GM20000 (cell line): ENCODE measurements around the gene CENPP.

Experiments used
- DNase-seq: peaks from one replicate; pipeline ENCODE4 v3.0.0; 2012; ENCODE audit warnings: low spot score
- TF ChIP-seq, protein P1 (sequence below): IDR thresholded peaks from 2 replicates; pipeline ENCODE4 v1.5.1; 2012; ENCODE audit warnings: mild to moderate bottlenecking, control low read depth; ENCODE audit errors: extremely low read depth, missing control alignments

The CENPP gene

DNA sequence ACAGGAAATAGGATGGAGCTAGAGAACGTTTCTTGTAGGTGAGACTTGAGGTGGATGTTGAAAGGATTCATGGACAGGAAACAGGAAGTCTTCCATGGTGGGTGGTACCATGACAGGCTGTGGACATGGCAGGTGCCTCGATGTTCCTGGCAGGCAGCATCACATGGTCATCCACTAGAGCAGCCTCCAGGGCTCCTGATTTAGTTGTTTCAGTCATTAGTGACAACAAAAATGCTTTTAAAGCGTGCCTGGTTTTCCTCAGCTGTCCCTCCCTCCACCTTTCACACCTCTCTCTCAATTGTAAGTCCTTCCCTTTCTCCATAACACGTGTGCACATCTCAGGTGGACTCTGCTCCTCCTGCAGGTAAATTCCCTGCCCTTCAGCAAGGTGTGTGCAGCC, 181.7 kb downstream of the CENPP start:
- DNase-seq = no peak
- TF ChIP-seq, protein P1, sequence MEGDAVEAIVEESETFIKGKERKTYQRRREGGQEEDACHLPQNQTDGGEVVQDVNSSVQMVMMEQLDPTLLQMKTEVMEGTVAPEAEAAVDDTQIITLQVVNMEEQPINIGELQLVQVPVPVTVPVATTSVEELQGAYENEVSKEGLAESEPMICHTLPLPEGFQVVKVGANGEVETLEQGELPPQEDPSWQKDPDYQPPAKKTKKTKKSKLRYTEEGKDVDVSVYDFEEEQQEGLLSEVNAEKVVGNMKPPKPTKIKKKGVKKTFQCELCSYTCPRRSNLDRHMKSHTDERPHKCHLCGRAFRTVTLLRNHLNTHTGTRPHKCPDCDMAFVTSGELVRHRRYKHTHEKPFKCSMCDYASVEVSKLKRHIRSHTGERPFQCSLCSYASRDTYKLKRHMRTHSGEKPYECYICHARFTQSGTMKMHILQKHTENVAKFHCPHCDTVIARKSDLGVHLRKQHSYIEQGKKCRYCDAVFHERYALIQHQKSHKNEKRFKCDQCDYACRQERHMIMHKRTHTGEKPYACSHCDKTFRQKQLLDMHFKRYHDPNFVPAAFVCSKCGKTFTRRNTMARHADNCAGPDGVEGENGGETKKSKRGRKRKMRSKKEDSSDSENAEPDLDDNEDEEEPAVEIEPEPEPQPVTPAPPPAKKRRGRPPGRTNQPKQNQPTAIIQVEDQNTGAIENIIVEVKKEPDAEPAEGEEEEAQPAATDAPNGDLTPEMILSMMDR = no peak

DNA sequence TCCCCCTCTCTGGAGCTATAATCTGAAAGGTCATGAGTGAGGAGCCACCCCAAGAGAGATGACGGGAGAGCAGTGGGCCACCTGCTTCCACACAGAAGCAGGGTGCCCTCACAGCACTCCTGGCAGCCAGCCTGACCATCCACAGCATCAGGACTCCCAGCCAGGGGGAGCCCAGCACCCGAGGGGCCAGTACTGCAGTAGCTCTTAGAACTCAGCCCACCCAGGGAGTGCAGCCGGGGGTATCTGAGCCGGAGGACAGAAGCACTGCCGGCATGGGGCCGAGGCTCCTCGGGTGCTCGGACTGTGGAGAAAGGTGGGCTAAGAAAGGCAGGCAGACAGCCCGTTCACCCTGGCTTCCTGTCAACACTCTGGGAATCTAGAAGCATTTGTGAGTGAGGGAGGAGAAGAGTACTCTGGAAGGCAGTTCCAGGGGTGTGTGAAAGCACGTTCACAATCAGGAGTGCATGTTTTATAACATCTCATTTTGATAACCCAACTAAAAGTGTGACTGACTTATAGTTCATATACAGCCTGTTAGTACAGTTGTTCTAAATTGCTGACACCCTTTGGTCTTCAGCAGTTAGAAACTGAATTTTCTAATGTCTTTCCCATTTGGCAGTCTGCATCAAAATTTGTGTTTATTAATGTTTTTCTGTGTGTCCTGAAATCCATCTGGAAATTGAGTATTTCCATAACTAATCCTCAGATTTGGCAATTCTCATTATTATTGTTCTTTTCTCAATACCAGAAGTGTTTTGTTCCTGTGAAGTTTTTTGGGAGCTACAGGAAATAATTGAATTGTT, 182.5 kb downstream of the CENPP start:
- no peak for DNase-seq
- TF ChIP-seq, protein P1 = no peak

DNA sequence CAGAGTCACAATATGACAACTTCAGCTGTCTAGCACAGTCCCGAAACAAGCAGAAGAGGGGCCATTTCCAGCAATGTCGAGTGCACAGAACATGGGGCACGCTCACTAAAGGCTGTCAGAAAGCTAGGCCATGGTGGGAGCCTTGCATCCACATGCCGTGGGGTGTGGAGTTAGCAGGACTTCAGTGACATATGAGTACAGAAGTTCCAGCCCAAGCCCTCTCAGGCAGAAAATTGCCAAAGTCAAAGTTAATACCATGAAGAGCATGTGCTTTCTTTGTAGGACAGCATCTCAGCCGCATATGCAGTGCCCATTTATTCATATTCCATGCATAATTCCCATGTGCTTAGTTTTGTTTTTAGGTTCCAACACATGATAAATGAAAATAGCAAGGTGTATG, 183.3 kb downstream of the CENPP start:
- DNase-seq = no peak
- TF ChIP-seq, protein P1 = no peak

DNA sequence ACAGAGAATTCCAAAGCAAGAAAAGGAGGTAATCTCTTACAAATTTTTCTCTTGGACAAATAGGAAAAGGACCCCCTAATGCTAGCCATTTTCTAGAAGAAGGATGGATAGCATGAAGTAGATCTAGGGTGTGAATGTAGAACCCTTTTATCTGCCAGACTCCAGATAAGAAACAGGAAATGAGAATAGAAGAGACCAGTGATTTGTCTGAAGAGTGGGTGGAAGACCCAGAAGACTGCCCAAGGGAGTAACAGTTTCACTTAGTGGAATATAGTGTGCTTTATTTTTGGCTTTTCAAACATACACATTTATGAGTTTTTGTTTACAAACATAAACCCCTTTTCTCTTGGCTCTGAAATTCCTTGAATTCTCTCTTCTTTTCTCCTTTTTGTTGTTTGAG, 185.0 kb downstream of the CENPP start:
- TF ChIP-seq, protein P1 = no peak
- DNase-seq = no peak

DNA sequence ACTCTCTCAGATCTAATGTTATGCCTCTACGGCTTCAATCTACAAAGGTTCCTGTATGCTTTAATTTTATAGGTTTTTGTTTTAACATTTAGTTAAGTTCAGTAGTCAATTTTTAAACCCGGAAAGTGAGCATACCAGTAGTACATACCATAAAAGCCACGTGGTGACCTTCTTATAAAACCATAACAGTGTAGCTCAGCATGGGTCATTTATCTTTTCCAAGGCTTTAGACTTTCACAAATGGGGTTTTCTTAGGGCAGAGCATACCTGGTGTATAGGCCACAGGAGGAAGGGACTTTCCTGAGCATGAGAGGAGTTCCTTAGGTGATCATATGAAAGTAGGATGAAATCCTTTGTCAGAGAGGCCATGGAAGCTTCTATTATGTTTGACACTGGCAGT, 186.9 kb downstream of the CENPP start:
- TF ChIP-seq, protein P1 = no peak
- DNase-seq = no peak

DNA sequence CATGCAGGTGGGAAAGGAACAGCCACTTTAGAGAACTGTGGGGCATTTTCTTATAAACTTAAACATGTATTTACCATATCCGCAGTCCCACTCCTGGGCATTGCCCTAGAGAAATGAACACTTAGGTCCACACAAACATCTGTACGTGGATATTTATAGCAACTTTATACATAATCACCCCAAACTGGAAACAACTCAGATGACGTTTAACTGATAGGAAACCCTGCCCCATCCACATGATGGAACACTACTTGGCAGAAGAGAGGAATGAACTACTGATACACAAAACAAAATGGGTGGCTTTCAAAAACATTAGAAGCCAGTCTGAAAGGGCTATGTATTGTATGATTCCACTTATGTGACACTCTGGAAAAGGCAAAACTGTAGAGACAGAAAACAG, 187.6 kb downstream of the CENPP start:
- TF ChIP-seq, protein P1 = no peak
- DNase-seq = no peak

DNA sequence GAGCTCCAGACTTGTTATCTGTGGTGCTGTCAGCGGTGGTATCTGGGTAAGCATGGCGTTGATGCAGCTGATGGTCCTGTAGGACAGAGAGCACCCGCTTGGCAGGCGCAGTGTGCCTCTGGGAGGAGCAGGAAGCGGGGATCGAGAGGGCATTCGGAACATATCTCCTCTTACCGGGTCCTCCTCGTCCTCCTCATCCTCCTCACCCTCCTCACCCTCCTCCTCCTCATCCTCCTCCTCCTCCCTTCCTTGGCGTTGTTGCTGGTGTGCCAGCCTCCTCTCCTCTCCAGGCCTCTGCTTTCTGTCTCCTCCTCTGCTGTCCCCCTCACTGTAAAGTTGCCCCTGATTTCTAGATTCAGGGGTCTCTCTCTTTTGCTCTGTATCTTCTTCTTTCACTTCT, 188.9 kb downstream of the CENPP start:
- no peak for DNase-seq
- TF ChIP-seq, protein P1 = no peak
